B cell (primary cell): ENCODE data around the gene HPF1. TPM values are rescaled to one million over a fixed set of nuclear protein-coding genes. Genes with fewer than 3 reads are reported as not detected.

Experiments
- ATAC-seq: fragments of 200-7000 bp; cut with Tn5 transposase; one replicate; pipeline ENCODE4 v1.10.0; 2021; ENCODE audit warnings: low read depth, mild to moderate bottlenecking, moderate number of reproducible peaks, moderate library complexity
- CTCF ChIA-PET: fragments of 350-600 bp; sonication (Branson Sonifier 250); formaldehyde crosslinking; loops from one replicate; lab custom pipeline; 2021; ENCODE audit warnings: antibody characterized with exemption, inconsistent platforms; lab: Charles Lee
- POLR2A ChIA-PET: fragments of 350-600 bp; sonication (Branson Sonifier 250); formaldehyde crosslinking; loops from one replicate; lab custom pipeline; 2021; ENCODE audit warnings: antibody characterized with exemption; lab: Charles Lee
- DNase-seq: peaks from one replicate; pipeline ENCODE4 v3.0.0; 2013
- H2AFZ ChIP-seq: 2 replicates; pipeline ENCODE4 v1.6.1; 2012; ENCODE audit warnings: mild to moderate bottlenecking, low read depth, low read length; ENCODE audit not compliant: insufficient read depth, poor library complexity, severe bottlenecking
- H3K27ac ChIP-seq, 2 donors: 1 replicate in 1 of 2; 2 replicates in 1 of 2; pipeline ENCODE4 v1.5.1; 2012 to 2013; ENCODE audit warnings: low read length in 2 of 2, mild to moderate bottlenecking in 2 of 2, moderate library complexity in 1 of 2
- H3K27me3 ChIP-seq, 4 experiments: fragments of 200-600 bp in 1 of 4; sonication (generic) in 1 of 4; replicated peaks in 1 of 4; 1 replicate in 2 of 4; 2 replicates in 2 of 4; pipeline versions ENCODE4 v1.6.1 to v1.7.0; 2013 to 2016; ENCODE audit warnings: low read length in 3 of 4, mild to moderate bottlenecking in 2 of 4, mixed read lengths in 1 of 4, moderate library complexity in 1 of 4; ENCODE audit not compliant: insufficient read depth in 4 of 4, control insufficient read depth in 3 of 4; ENCODE audit errors: control extremely low read depth in 1 of 4
- H3K36me3 ChIP-seq, 2 experiments: replicated peaks in 1 of 2; 1 replicate in 1 of 2; 2 replicates in 1 of 2; pipeline versions ENCODE4 v1.6.1 to v1.7.1; 2013; ENCODE audit warnings: low read length in 1 of 2; ENCODE audit not compliant: insufficient read depth in 2 of 2, control insufficient read depth in 1 of 2; ENCODE audit errors: control extremely low read depth in 1 of 2, extremely low read depth in 1 of 2
- H3K4me1 ChIP-seq, 2 donors: fragments of 200-600 bp in 1 of 2; sonication (generic) in 1 of 2; 1 replicate in 1 of 2; 2 replicates in 1 of 2; pipeline versions ENCODE4 v1.5.1 to v1.6.1; 2013 to 2017; ENCODE audit warnings: low read length in 2 of 2; ENCODE audit not compliant: control insufficient read depth in 2 of 2, insufficient read depth in 2 of 2
- H3K4me2 ChIP-seq: replicated peaks from 2 replicates; pipeline ENCODE3; 2012; ENCODE audit warnings: mild to moderate bottlenecking, low read depth, low read length; ENCODE audit not compliant: poor library complexity, severe bottlenecking
- H3K4me3 ChIP-seq, 5 experiments: fragments of 200-600 bp in 1 of 5; sonication (generic) in 1 of 5; 1 replicate in 3 of 5; 2 replicates in 2 of 5; pipeline versions ENCODE4 v1.5.1 to v1.7.0; 2011 to 2016; ENCODE audit warnings: low read length in 4 of 5, mild to moderate bottlenecking in 4 of 5, low read depth in 2 of 5, control low read depth in 1 of 5, moderate library complexity in 1 of 5; ENCODE audit not compliant: insufficient read depth in 1 of 5; ENCODE audit errors: control extremely low read depth in 1 of 5, extremely low read depth in 1 of 5
- H3K79me2 ChIP-seq: fragments of 200-600 bp; sonication (generic); one replicate; pipeline ENCODE4 v1.6.0; 2016; ENCODE audit warnings: low read length; ENCODE audit not compliant: control insufficient read depth, insufficient read depth
- H3K9ac ChIP-seq: fragments of 200-600 bp; sonication (generic); 2 replicates; pipeline ENCODE4 v1.6.1; 2017; ENCODE audit warnings: mild to moderate bottlenecking, low read length, moderate library complexity
- H3K9me3 ChIP-seq, 3 donors: one replicate each; pipeline versions ENCODE4 v1.6.1 to v1.7.1; 2013; ENCODE audit warnings: low read length in 2 of 3; ENCODE audit not compliant: control insufficient read depth in 2 of 3, insufficient read depth in 1 of 3; ENCODE audit errors: control extremely low read depth in 1 of 3
- H4K20me1 ChIP-seq: 2 replicates; pipeline ENCODE4 v1.6.0; 2012; ENCODE audit warnings: mild to moderate bottlenecking, low read length; ENCODE audit not compliant: insufficient read depth, control insufficient read depth, poor library complexity, severe bottlenecking
- H3K27ac Mint-ChIP-seq: one replicate; pipeline ENCODE4 v1.8.0; 2021; ENCODE audit warnings: mixed read lengths
- H3K27me3 Mint-ChIP-seq: one replicate; pipeline ENCODE4 v1.8.0; 2021; ENCODE audit warnings: mixed read lengths
- H3K4me1 Mint-ChIP-seq: one replicate; pipeline ENCODE4 v1.8.0; 2021; ENCODE audit warnings: mixed read lengths
- H3K4me3 Mint-ChIP-seq: one replicate; pipeline ENCODE4 v1.8.0; 2021; ENCODE audit warnings: mixed read lengths
- H3K9me3 Mint-ChIP-seq: one replicate; pipeline ENCODE4 v1.8.0; 2022; ENCODE audit warnings: mixed read lengths; ENCODE audit not compliant: insufficient read depth
- CTCF ChIP-seq: fragments of 200-600 bp; IDR thresholded peaks from one replicate; pipeline ENCODE4 v1.8.0; 2022; ENCODE audit warnings: antibody characterized with exemption, mild to moderate bottlenecking
- EZH2 ChIP-seq: IDR thresholded peaks from 2 replicates; pipeline ENCODE4 v1.6.1; 2012; ENCODE audit warnings: borderline replicate concordance, low read depth, mild to moderate bottlenecking, moderate library complexity, low read length; ENCODE audit not compliant: insufficient read depth, poor library complexity, severe bottlenecking
- WGBS: methylation state at CpG from one replicate; pipeline ENCODE4 v1.1.5; 2013; ENCODE audit warnings: missing lambda C conversion rate; ENCODE audit not compliant: insufficient coverage; 5-methylcytosine and 5-hydroxymethylcytosine counted together
- intact Hi-C: fragments of 100-400 bp; cut with micrococcal nuclease; formaldehyde crosslinking; loops from one replicate; pipeline ENCODE4 v1.10.0; 2022
- polyA plus RNA-seq: library from polyadenylated mRNA; depleted of rRNA; stranded (reverse); fragments of >200 nt; gene quantifications from 2 replicates; pipeline ENCODE4 v1.2.3, GENCODE V29; 2012
- total RNA-seq, 2 donors: library from RNA; stranded (reverse); fragments of 120-200 nt in 1 of 2; gene quantifications; 1 replicate in 1 of 2; 2 replicates in 1 of 2; pipeline versions ENCODE4 v1.2.3 to v1.2.4, GENCODE V29; 2013 to 2022

HPF1 gene
- total and polyA plus RNA-seq, 2 donors (not counting 1 experiment from before 2014, with no cell fraction given), result 8.7 to 15.2 TPM

GRCh38 chr4:169682372-169683047 is 75.2 kb downstream of the HPF1 start:
- DNase-seq (no peak), ATAC-seq (no peak)
- Histone ChIP-seq H3K4me1 (no peaks in the 10 kb centered on the region), H3K9ac (no peak overlapping the region), H3K4me3 (no peak overlapping the region), H3K4me2 (no peak overlapping the region), H3K27ac (no peak overlapping the region), H3K79me2 (no peaks in the 10 kb centered on the region), H2AFZ (no peak overlapping the region), H3K9me3 (peaks cover 0 to 7% (median 0%) of the 10 kb centered on the region in 3 donors), H3K27me3 (no peaks in the 10 kb centered on the region), H3K36me3 (peaks cover 7 to 24% of the 10 kb centered on the region in 2 experiments), H4K20me1 (no peaks in the 10 kb centered on the region)
- Mint-ChIP-seq H3K4me3 (no peak overlapping the region), H3K4me1 (no peaks in the 10 kb centered on the region), H3K27ac (no peak overlapping the region), H3K9me3 (no peaks in the 10 kb centered on the region), H3K27me3 (no peaks in the 10 kb centered on the region)
- POLR2A ChIA-PET, result no interaction called here
- intact Hi-C loops, result no loop called here
- no CpG with 5 or more reads among the region's 4 CpGs for WGBS
- TF ChIP-seq CTCF, result no peak
- no peak for TF ChIP-seq EZH2
- CTCF ChIA-PET, result interaction anchor here (1.6 kb wide), 1 partner anchor 8 kb away, joined by 3 read pairs; no protein-coding TSS in a partner anchor

Other genes with a start within 250 kb of the HPF1 start
- 21.4 and 23.9 TPM in 2 replicates for gene NEK1, start 145.4 kb downstream of the HPF1 start, total RNA-seq
- gene NEK1, start 145.4 kb downstream of the HPF1 start, polyA plus RNA-seq, result 3.3 and 3.6 TPM in 2 replicates
- 32.7 and 34.9 TPM in 2 replicates for gene CLCN3, start 137.4 kb downstream of the HPF1 start, total RNA-seq
- gene CLCN3, start 137.4 kb downstream of the HPF1 start, polyA plus RNA-seq, result 5.0 and 9.7 TPM in 2 replicates